Measurements from ENCODE around the gene IPO13.

IPO13 gene

DNA sequence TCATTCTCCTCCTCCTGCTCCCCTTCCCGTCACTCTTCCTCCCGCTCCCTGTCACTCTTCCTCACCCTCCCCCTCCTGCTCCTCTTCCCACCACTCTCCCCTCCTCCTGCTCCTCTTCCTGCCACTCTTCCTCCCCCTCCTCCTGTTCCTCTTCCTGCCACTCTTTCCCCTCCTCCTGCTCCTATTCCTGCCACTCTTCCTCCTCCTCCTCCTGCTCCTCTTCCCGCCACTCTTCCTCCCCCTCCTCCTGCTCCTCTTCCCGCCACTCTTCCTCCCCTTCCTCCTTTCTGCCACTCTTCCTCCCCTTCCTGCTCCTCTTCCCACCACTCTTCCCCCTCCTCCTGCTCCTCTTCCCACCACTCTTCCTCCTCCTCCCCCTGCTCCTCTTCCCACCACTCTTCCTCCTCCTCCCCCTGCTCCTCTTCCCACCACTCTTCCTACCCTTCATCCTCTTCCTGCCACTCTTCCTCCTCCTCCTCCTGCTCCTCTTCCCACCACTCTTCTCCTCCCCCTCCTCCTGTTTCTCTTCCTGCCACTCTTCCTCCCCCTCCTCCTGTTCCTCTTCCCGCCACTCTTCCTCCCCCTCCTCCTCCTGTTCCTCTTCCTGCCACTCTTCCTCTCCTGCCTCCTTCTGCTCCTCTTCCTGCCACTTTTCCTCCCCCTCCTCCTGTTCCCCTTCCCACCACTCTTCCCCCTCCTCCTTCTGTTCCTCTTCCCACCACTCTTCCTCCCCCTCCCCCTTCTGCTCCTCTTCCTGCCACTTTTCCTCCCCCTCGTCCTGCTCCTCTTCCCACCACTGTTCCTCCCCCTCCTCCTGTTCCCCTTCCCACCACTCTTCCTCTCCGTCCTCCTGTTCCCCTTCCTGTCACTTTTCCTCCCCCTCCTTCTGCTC is 41.8 kb upstream of the IPO13 start:
- TF ChIP-seq, protein P1, sequence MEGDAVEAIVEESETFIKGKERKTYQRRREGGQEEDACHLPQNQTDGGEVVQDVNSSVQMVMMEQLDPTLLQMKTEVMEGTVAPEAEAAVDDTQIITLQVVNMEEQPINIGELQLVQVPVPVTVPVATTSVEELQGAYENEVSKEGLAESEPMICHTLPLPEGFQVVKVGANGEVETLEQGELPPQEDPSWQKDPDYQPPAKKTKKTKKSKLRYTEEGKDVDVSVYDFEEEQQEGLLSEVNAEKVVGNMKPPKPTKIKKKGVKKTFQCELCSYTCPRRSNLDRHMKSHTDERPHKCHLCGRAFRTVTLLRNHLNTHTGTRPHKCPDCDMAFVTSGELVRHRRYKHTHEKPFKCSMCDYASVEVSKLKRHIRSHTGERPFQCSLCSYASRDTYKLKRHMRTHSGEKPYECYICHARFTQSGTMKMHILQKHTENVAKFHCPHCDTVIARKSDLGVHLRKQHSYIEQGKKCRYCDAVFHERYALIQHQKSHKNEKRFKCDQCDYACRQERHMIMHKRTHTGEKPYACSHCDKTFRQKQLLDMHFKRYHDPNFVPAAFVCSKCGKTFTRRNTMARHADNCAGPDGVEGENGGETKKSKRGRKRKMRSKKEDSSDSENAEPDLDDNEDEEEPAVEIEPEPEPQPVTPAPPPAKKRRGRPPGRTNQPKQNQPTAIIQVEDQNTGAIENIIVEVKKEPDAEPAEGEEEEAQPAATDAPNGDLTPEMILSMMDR (conservative IDR thresholded peaks at IDR 0.05; ENCODE audit: low read depth), result no peak
- peak overlapping the region; percentile 15; the same call in 1 of the 2 replicates for H3K27ac ChIP-seq
- DNase-seq (ENCODE audit: low spot score), result no peak
- ChIA-PET POLR2A (ENCODE audit: low non-redundant PET) (no interaction called here), CTCF (no interaction called here)

DNA sequence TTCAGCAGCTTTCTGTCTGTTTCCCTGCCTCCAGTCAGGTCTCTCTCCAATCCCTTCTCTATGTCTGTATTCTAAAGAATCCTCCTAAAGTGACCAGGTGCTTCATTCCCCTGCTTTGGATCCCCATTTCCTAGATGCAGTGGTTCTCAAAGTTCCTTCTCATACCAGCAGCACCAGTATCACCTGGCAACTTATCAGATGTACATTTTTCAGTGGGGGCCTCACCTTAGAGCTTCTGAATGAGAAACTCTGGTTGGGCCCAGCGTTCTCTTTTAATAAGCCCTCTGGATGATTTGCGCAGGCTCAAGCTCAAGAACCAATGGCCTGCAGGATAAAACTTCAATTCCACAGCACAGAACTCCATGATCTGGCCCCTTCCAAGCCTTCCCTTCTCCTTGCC is 38.5 kb upstream of the IPO13 start:
- ChIA-PET POLR2A (ENCODE audit: low non-redundant PET) (no interaction called here), CTCF (interaction anchor here (0.7 to 3.7 kb wide), 3 partner anchors 26 to 46 kb away, joined by 3 to 20 read pairs (median 3); no protein-coding TSS in a partner anchor)
- TF ChIP-seq, protein P1 (conservative IDR thresholded peaks at IDR 0.05; ENCODE audit: low read depth), result no peak
- peak overlapping the region; percentile 24; the same call in 1 of the 2 replicates for H3K27ac ChIP-seq
- no peak for DNase-seq (ENCODE audit: low spot score)

DNA sequence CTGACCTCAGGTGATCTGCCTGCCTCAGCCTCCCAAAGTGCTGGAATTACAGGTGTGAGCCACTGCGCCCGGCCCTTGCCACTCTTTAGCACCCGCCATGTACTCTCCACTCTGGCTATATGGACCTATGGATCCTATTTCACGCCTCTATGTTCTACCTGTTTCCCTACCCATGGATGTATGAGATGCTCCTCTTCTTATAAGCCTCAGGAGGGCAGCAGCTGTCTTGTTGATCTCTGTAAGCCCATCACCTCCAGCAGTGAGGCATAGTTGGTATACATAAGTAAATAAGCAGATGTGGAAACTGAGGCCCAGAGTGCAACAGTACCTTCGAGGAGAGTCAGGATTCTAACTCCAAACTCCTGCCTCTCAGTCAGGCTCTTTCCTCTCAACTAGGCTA is 37.9 kb upstream of the IPO13 start:
- peak overlapping the region; percentile 24; the same call in 1 of the 2 replicates for H3K27ac ChIP-seq
- ChIA-PET POLR2A (ENCODE audit: low non-redundant PET) (no interaction called here), CTCF (interaction anchor here (0.7 to 3.7 kb wide), 3 partner anchors 26 to 45 kb away, joined by 3 to 20 read pairs (median 3); no protein-coding TSS in a partner anchor)
- DNase-seq (ENCODE audit: low spot score), result no peak
- TF ChIP-seq, protein P1 (conservative IDR thresholded peaks at IDR 0.05; ENCODE audit: low read depth), result no peak; the same call in 1 of the 2 replicates

DNA sequence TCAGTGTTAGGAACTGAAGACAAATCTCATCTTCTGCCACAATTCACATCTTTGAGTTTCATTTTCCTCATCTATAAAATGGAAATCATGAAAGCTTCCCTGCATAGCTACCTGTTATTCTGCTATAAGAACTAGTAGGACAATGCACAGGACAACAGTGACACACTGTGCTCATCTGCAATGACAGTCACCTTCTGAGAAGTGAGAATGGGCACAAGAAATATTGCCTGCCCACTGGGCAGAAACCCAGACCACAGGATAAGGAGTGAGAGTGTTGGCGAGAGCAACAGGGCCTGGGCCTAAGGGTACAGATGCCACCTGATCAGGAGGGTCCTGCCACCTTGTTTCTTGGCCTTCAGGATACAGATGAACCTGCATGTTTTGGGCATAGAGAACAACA is 36.4 kb upstream of the IPO13 start:
- no peak for DNase-seq (ENCODE audit: low spot score)
- ChIA-PET CTCF (interaction anchor here (1.4 kb wide), 1 partner anchor 24 kb away, joined by 5 read pairs; the partner anchor contains the start of gene ARTN), POLR2A (ENCODE audit: low non-redundant PET) (no interaction called here)
- TF ChIP-seq, protein P1 (conservative IDR thresholded peaks at IDR 0.05; ENCODE audit: low read depth), result no peak
- H3K27ac ChIP-seq, result peak overlapping the region; percentile 58

DNA sequence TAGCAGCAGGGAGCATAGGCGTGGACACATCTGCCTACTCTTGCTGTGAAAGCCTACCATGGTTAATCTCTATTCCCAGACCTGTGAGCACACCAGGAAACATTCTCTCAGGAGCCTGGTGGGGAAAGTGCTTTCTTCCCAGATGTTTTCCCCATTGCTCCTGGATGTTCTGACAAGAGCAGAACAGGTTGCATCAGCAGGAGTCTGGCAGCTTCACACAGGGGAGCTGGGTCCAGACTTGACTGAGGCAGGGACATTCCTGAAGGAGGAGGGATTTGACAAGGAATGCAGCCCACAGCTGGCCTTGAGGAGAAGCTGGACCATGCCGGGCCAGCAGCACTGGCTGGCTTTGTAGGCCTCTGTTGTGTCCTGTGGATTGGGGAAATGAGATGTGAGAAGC is 34.1 kb upstream of the IPO13 start:
- ChIA-PET POLR2A (ENCODE audit: low non-redundant PET) (no interaction called here), CTCF (interaction anchor here (0.6 to 1.0 kb wide), 2 partner anchors 21 to 54 kb away, joined by 5 to 8 read pairs; partner anchors contain the start of gene ARTN)
- TF ChIP-seq, protein P1 (conservative IDR thresholded peaks at IDR 0.05; ENCODE audit: low read depth), result no peak
- DNase-seq (ENCODE audit: low spot score), result peak; percentile 83
- peak overlapping the region; percentile 100 for H3K27ac ChIP-seq

DNA sequence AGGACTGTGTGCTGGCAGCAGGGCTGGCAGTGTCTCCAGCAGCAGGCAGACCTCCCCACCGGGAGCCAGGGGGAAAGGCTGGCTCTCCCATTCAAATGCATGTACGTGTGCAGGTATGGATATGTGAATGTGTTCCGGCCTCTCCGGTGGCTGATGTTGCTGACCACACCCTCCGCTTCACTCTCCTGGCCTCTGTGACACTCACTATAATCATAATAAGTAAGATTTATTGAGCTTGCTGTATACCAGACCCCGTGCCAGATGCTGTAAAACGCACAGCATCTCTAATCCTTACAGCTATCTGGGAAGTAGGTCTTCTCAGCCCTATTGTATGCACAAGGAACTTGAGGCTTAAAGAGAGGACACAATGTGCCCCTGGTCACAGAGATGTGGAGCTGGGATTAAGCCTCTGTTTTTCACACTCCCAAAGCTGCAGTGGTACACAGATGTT is 33.7 kb upstream of the IPO13 start:
- DNase-seq (ENCODE audit: low spot score), result no peak
- H3K27ac ChIP-seq, result peak overlapping the region; percentile 100
- CTCF ChIA-PET, result interaction anchor here (0.6 to 1.0 kb wide), 2 partner anchors 21 to 55 kb away, joined by 5 to 8 read pairs; partner anchors contain the start of gene ARTN
- POLR2A ChIA-PET (ENCODE audit: low non-redundant PET), result no interaction called here
- TF ChIP-seq, protein P1 (conservative IDR thresholded peaks at IDR 0.05; ENCODE audit: low read depth), result no peak
